NB4 (cell line): ENCODE measurements around the gene FAM90A1.
"Not testable (repeated sequence)": the region's sequence is repeated elsewhere in the genome, so short reads cannot be mapped to it uniquely, and the experiment has no call there.

Experiments used
- POLR2A ChIP-seq: IDR thresholded peaks from 2 replicates; pipeline ENCODE4 v1.6.1; 2011; ENCODE audit warnings: mild to moderate bottlenecking; ENCODE audit not compliant: insufficient read length; ENCODE audit errors: extremely low read depth
- TF ChIP-seq, protein P1 (sequence below): IDR thresholded peaks from one replicate; pipeline ENCODE4 v1.5.1; 2012; ENCODE audit warnings: low read depth, low read length
- TF ChIP-seq, protein P2 (sequence below): IDR thresholded peaks from 2 replicates; pipeline ENCODE4 v1.6.1; 2011; ENCODE audit warnings: low read depth, low read length

DNA sequence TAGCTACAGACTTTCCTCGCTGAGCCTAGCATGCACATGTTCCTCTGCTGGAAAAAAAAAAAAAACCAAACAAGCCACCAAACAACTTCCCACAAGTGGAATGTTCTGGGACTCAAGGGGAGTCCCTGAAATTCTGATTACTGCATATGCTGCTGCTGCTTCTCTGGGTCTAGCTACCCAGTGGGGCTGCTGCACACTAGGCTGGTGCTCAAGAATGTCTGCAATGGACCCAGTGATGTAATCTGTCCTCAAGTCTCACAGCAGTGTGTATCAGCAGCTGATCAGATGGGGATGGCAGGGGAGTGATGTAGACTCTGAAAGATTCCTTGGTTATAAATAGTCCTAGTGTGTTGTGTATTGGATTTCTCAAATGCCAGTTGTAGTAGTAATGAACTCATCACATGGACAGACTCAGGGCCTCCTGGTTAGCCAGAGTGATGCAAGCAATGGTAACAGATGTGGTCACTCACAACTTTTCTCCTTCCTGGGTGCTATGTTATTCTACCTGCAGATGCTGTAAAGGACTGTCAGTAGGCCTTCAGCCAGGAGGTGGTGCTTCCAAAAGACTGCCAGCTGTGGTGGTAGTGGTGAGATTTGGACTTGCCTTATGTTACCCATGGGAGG, 29.6 kb downstream of the FAM90A1 start:
- TF ChIP-seq, protein P1, sequence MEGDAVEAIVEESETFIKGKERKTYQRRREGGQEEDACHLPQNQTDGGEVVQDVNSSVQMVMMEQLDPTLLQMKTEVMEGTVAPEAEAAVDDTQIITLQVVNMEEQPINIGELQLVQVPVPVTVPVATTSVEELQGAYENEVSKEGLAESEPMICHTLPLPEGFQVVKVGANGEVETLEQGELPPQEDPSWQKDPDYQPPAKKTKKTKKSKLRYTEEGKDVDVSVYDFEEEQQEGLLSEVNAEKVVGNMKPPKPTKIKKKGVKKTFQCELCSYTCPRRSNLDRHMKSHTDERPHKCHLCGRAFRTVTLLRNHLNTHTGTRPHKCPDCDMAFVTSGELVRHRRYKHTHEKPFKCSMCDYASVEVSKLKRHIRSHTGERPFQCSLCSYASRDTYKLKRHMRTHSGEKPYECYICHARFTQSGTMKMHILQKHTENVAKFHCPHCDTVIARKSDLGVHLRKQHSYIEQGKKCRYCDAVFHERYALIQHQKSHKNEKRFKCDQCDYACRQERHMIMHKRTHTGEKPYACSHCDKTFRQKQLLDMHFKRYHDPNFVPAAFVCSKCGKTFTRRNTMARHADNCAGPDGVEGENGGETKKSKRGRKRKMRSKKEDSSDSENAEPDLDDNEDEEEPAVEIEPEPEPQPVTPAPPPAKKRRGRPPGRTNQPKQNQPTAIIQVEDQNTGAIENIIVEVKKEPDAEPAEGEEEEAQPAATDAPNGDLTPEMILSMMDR = not testable (repeated sequence)
- not testable (repeated sequence) for TF ChIP-seq POLR2A
- TF ChIP-seq, protein P2, sequence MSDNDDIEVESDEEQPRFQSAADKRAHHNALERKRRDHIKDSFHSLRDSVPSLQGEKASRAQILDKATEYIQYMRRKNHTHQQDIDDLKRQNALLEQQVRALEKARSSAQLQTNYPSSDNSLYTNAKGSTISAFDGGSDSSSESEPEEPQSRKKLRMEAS = not testable (repeated sequence)
